Measurements from ENCODE around the gene PM20D1.
"Not testable (repeated sequence)": the region's sequence is repeated elsewhere in the genome, so short reads cannot be mapped to it uniquely, and the experiment has no call there.

PM20D1 gene, protein sequence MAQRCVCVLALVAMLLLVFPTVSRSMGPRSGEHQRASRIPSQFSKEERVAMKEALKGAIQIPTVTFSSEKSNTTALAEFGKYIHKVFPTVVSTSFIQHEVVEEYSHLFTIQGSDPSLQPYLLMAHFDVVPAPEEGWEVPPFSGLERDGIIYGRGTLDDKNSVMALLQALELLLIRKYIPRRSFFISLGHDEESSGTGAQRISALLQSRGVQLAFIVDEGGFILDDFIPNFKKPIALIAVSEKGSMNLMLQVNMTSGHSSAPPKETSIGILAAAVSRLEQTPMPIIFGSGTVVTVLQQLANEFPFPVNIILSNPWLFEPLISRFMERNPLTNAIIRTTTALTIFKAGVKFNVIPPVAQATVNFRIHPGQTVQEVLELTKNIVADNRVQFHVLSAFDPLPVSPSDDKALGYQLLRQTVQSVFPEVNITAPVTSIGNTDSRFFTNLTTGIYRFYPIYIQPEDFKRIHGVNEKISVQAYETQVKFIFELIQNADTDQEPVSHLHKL

GRCh38 chr1:205849619-205850355 is at the start of gene PM20D1:
TSS of gene PM20D1 (minus strand) at chr1:205850132. CDS start at chr1:205850072, 60 bp downstream.
- DNase-seq (ENCODE audit: extremely low read depth, low read depth) = peak; percentile 40
- peak within 1 kb of the TSS; percentile 23 for H3K4me3 ChIP-seq (replicated peaks; ENCODE audit: low read depth, low read length)
- TF ChIP-seq CTCF (IDR thresholded peaks at IDR 0.05; ENCODE audit: low read depth, low read length, missing control alignments) = no peak

GRCh38 chr1:205896351-205896750 is 46.4 kb upstream of the PM20D1 start:
- DNase-seq (ENCODE audit: extremely low read depth, low read depth) = no peak
- TF ChIP-seq CTCF (IDR thresholded peaks at IDR 0.05; ENCODE audit: low read depth, low read length, missing control alignments) = no peak
- H3K4me3 ChIP-seq (replicated peaks; ENCODE audit: low read depth, low read length) = no peak overlapping the region

DNA sequence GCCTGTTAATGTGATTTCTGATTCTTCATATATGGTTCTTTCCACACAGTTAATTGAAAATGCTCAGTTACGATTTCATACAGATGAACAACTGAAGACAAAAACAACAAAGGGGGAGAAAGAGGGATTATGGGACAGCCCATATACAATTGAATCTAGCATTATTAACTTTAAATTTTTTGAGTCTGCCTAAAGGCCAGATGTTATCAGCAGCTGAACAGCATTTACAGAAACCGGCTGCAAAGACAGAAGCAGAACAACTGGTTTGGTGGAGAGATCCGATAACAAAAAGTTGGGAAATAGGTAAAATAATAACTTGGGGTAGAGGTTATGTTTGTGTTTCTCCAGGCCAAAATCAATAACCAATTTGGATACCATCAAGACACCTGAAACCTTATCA is 44.2 kb upstream of the PM20D1 start:
- not testable (repeated sequence) for DNase-seq (ENCODE audit: extremely low read depth, low read depth); H3K4me3 ChIP-seq (replicated peaks; ENCODE audit: low read depth, low read length)

GRCh38 chr1:205892175-205892574 is 42.2 kb upstream of the PM20D1 start:
- not testable (repeated sequence) for H3K4me3 ChIP-seq (replicated peaks; ENCODE audit: low read depth, low read length); DNase-seq (ENCODE audit: extremely low read depth, low read depth)

DNA sequence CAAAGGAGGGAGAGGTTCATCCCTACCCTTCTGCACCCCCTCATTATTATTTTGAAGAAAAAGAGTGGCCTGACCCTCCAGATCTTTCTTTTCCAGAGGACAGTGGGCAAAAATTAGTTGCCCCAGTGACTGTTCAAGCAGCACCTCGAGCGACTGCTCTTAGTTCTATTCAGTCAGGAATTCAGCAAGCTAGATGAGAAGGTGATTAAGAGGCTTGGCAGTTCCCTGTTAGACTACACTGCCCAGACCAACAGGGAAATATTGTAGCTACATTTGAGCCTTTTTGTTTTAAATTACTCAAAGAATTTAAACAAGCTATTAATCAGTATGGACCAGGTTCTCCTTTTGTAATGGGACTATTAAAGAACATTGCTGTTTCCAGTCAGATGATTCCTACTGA is 41.5 kb upstream of the PM20D1 start:
- H3K4me3 ChIP-seq (replicated peaks; ENCODE audit: low read depth, low read length); DNase-seq (ENCODE audit: extremely low read depth, low read depth): not testable (repeated sequence)

- H3K4me3 ChIP-seq (replicated peaks; ENCODE audit: low read depth, low read length); DNase-seq (ENCODE audit: extremely low read depth, low read depth): not testable (repeated sequence)
Measured at GRCh38 chr1:205890631-205891030, 40.7 kb upstream of the PM20D1 start.

GRCh38 chr1:205889706-205890105 is 39.8 kb upstream of the PM20D1 start:
- DNase-seq (ENCODE audit: extremely low read depth, low read depth); H3K4me3 ChIP-seq (replicated peaks; ENCODE audit: low read depth, low read length): not testable (repeated sequence)

GRCh38 chr1:205889006-205889405 is 39.1 kb upstream of the PM20D1 start:
- not testable (repeated sequence) for H3K4me3 ChIP-seq (replicated peaks; ENCODE audit: low read depth, low read length); DNase-seq (ENCODE audit: extremely low read depth, low read depth)

GRCh38 chr1:205883792-205884191 is 33.9 kb upstream of the PM20D1 start:
- H3K4me3 ChIP-seq (replicated peaks; ENCODE audit: low read depth, low read length) = no peak overlapping the region
- no peak for TF ChIP-seq CTCF (IDR thresholded peaks at IDR 0.05; ENCODE audit: low read depth, low read length, missing control alignments)
- no peak for DNase-seq (ENCODE audit: extremely low read depth, low read depth)

DNA sequence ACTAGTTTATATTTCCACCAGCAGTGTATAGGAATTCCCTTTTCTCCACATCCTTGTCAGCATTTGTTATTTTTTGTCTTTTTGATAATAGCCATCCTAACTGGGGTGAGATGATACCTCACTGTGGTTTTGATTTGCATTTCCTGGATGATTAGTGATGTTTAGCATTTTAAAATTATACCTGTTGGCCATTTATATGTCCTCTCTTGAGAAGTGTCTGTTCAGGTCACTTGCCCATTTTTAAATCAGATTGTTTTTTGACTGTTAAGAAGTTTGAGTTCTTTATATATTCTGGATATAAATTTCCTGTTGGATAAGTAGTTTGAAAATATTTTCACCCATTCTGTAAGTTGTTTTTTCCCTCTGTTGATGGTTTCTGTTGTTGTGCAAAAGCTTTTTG is 31.0 kb upstream of the PM20D1 start:
- no peak for DNase-seq (ENCODE audit: extremely low read depth, low read depth)
- TF ChIP-seq CTCF (IDR thresholded peaks at IDR 0.05; ENCODE audit: low read depth, low read length, missing control alignments) = no peak
- no peak overlapping the region for H3K4me3 ChIP-seq (replicated peaks; ENCODE audit: low read depth, low read length)

All from HFF-Myc (cell line).